GM21723 (cell line): ENCODE results near the gene ARHGEF16.

Experiments
- ATAC-seq: cut with Tn5 transposase; IDR thresholded peaks from one replicate; pipeline ENCODE4 v1.9.1; 2021; ENCODE audit warnings: mild to moderate bottlenecking, moderate library complexity; ENCODE audit not compliant: unreplicated experiment

ARHGEF16 gene

GRCh38 chr1:3455670-3456448, 1.4 kb downstream of the ARHGEF16 start:
- no peak for ATAC-seq

- ATAC-seq: no peak
Observed at GRCh38 chr1:3456449-3456963, 2.0 kb downstream of the ARHGEF16 start.

DNA sequence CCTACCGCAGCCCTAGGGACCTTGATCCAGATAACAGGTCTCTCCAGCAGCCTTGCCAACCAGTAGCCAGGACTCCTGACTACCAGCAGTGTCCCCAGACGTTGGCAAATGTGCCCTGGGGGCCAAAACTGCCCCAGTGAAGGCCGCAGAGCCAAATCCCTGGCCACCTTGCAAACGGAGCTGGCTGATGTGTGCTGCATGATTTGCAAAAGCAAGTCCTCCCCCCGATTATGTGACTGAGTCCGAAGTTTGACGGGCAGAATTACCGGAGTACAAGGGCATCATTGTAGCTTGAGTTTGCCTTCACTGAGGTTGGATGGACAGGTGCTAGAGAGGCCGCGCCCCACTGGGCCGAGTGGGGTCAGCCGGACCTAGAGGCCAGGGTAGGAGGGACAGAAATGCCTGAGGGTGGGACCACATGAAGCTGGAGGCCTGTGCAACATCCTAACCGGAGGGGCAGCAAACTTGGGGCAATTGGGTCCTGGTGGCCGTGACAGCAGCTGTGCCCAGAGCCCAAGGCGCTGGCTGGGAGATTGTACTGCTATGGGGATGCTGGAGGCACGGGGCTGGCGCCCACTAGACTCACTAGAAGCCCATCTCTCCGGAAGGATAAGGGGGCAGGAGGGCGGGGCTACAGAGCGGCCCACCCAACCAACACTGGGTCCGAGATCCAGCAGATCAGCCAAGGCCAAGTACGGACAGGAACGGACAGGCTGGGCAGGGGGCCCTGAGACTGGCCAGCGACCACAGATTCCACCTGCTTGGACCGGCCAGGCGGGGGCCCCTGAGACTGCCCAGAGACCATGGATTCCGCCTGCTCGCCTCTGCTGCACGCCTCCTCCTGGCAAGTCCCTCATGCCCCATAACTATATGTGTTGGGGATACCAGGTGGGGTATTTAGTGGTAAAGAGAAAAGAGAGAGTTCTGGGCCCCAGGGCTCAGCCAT, 2.8 kb downstream of the ARHGEF16 start:
- no peak for ATAC-seq

- ATAC-seq: no peak
Observed at GRCh38 chr1:3457910-3458883, 3.7 kb downstream of the ARHGEF16 start.

- no peak for ATAC-seq
Observed at GRCh38 chr1:3459051-3459908, 4.8 kb downstream of the ARHGEF16 start.

- no peak for ATAC-seq
Observed at GRCh38 chr1:3459940-3460671, 5.6 kb downstream of the ARHGEF16 start.

GRCh38 chr1:3460672-3461131, 6.2 kb downstream of the ARHGEF16 start:
- no peak for ATAC-seq

GRCh38 chr1:3461238-3461933, 6.9 kb downstream of the ARHGEF16 start:
- no peak for ATAC-seq

DNA sequence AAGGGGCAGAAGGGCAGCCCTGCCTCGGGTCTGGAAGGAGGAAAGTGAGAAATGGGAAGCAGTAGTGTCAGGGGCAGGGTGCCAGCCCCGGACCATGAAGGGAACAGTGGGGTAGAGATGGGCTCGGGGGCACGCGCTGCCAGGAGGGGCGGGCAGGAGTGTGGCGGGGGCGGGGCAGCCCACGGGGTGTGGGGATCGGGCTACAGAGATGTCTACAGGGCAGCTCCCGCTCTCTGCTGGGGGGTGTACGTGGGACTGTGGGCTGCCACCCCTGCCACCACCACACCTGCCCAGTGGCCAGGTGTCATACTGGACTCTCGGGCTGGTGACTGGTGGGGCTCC, 7.4 kb downstream of the ARHGEF16 start:
- no peak for ATAC-seq

DNA sequence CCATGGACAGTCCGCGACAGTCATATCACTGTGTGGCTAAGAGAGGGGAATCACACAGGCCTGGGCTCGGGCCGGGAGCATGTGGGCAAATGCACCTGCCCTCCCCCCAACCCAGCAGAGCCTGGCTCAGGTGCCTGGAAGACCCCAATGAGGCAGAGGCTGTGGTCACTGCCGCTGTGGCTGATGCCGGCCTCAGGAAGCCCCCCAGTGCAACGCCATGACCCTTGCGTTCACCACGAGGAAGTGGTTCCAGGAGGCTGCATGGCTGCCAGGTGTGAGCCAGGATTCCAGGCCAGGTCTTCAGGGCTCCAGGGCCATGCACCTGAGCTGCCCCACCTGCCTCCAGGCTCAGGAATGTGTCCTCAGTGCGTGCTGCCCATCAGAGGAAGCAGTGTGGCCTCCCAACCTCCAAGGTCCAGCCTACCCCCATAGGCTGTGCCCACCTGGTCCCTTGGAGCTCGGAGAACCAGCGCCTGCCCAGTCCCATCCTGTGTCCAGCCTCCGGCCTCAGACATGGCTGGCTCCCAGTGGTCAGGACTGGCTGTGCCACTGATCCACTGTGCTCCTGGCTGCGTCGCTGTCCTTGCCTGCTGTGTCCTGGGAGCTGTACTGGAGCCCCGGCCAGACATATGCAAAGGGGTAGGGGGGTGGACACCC, 8.0 kb downstream of the ARHGEF16 start:
- ATAC-seq: no peak

- ATAC-seq: no peak
Observed at GRCh38 chr1:3463013-3463385, 8.5 kb downstream of the ARHGEF16 start.

GRCh38 chr1:3463408-3463863, 9.0 kb downstream of the ARHGEF16 start:
- no peak for ATAC-seq

- ATAC-seq: no peak
Observed at GRCh38 chr1:3463891-3464648, 9.6 kb downstream of the ARHGEF16 start.

DNA sequence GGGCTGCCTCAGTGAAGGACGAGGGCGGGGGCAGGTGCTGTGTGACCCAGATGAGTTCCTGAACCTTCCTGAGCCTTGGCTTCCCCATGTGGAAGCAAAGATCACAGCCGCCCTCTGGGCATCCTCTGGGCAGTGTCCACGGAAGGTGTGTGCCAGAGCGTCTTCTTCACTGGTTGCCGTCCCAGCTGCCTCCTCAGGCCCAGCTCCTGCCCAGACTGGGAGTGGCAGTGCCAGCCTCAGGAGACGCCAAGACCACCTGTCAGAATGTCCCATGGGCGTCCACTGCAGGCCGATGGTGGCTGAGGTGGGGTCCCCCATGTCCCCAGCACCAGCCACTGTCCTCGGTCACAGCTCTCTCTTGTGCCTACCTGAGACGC, 10.2 kb downstream of the ARHGEF16 start:
- ATAC-seq: no peak

DNA sequence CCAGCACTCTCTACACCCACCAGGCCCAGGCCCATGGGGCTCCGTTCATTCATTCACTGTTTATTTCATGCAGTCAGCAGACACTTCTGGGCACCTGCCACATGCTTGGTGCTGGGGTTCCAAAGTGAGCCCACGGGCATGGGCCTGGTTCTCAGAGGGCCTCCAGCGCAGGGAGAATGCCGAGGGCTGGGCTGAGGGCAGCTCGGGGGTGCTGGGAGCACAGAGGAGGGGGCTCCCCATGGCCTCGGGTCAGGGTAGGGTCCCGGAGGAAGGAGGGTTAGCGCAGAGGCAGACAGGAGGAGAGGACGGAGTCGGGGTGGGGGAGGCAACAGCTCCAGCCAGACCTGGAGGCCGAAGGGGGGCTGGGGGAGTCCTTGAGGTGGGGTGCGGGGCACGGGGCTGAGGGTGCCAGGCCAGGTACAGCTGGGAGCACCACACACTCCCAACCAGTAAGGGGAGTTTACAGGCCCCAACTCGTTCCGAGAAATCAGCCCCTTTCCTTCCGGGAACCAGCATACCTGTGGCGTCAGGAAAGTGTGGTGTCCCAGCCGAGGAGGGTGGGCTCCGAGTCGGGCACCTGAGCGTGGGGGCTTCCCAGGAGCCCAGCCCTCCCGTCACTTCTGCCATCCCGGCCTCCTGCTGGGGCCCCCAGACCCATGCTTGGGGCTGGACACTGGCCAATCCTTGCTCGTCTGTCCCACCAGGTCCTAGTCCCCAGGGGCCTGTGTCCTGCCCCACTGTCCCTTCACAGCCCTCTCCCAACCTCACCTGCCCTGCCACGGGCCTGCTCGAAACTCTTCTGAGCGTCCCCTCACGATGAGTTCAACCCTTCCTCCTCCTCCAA, 10.8 kb downstream of the ARHGEF16 start:
- no peak for ATAC-seq

DNA sequence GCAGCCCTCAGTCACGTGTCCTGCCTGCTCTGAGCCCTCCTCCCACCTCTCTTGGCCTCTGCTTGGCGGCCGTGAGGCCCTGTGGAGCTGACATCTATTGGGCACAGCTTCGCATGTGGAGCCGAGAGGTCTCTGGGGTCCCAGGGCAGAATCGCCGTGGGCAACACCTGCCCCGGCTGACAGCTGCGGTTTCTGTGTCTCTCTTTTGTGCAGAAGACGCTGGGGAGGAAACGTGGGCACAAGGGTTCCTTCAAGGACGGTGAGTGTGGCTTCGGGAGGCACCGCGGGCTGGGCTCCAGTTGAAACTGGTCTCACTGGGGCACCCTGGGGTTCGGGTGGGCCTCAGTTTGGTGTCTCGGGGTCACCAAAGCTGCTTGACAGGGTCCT, 11.5 kb downstream of the ARHGEF16 start:
- no peak for ATAC-seq
